HFFc6 (cell line): ENCODE measurements around the gene PCYT1A. TPM values are rescaled to one million over a fixed set of nuclear protein-coding genes. Genes with fewer than 3 reads are reported as not detected.
"Not testable (repeated sequence)": the region's sequence is repeated elsewhere in the genome, so short reads cannot be mapped to it uniquely, and the experiment has no call there.

Experiments
- DNase-seq: peaks from one replicate; pipeline ENCODE4 v3.0.0-alpha.2; 2018
- H3K27ac Mint-ChIP-seq: 2 replicates; pipeline ENCODE4 v1.8.0; 2020; ENCODE audit warnings: mild to moderate bottlenecking, mixed read lengths
- H3K27me3 Mint-ChIP-seq: 2 replicates; pipeline ENCODE4 v1.8.0; 2021; ENCODE audit warnings: mild to moderate bottlenecking, moderate library complexity, mixed read lengths; ENCODE audit not compliant: insufficient read depth
- H3K36me3 Mint-ChIP-seq: 2 replicates; pipeline ENCODE4 v1.8.0; 2021; ENCODE audit warnings: low read depth, mixed read lengths
- H3K4me1 Mint-ChIP-seq: 2 replicates; pipeline ENCODE4 v1.8.0; 2020; ENCODE audit warnings: low read depth, mixed read lengths
- H3K4me3 Mint-ChIP-seq: 2 replicates; pipeline ENCODE4 v1.8.0; 2020; ENCODE audit warnings: mild to moderate bottlenecking, moderate library complexity, mixed read lengths
- H3K9me3 Mint-ChIP-seq: 2 replicates; pipeline ENCODE4 v1.8.0; 2020; ENCODE audit warnings: mild to moderate bottlenecking, mixed read lengths
- CTCF ChIP-seq: fragments of 200-600 bp; sonication (generic); IDR thresholded peaks from 2 replicates; pipeline ENCODE4 v1.5.0; 2021; ENCODE audit warnings: antibody characterized with exemption, mild to moderate bottlenecking
- total RNA-seq, 6 experiments: library from RNA; stranded (reverse); fragmentation: NEBNext Ultra II Directional; extraction: Animal tissue kit (Norgen Biotek cat#: 25700); gene quantifications; 2 replicates in 1 of 6; 3 replicates in 5 of 6; pipeline ENCODE4 v1.2.3, GENCODE V29; 2021

The PCYT1A gene
- total RNA-seq, 6 experiments from 2014 or later = 77.2 to 83.0 (median 81.2) TPM

- peaks cover 21% of the 10 kb centered on the region for H3K27me3 Mint-ChIP-seq
- TF ChIP-seq CTCF = no peak
- peaks cover 11% of the 10 kb centered on the region for H3K4me1 Mint-ChIP-seq
- no peak overlapping the region for H3K27ac Mint-ChIP-seq
- H3K36me3 Mint-ChIP-seq = no peaks in the 10 kb centered on the region
- no peak for DNase-seq
- no peak overlapping the region for H3K4me3 Mint-ChIP-seq
- H3K9me3 Mint-ChIP-seq = no peaks in the 10 kb centered on the region
Measured at GRCh38 chr3:196215493-196216020, 72.0 kb downstream of the PCYT1A start.

- no peak for DNase-seq
- Mint-ChIP-seq H3K4me1 (peaks cover 11% of the 10 kb centered on the region), H3K9me3 (no peaks in the 10 kb centered on the region), H3K27ac (no peak overlapping the region), H3K36me3 (no peaks in the 10 kb centered on the region), H3K27me3 (peaks cover 27% of the 10 kb centered on the region), H3K4me3 (no peak overlapping the region)
- TF ChIP-seq CTCF = no peak
Measured at GRCh38 chr3:196214783-196215441, 72.6 kb downstream of the PCYT1A start.

- no peak within 1 kb of the TSS for H3K4me3 Mint-ChIP-seq
- H3K27me3 Mint-ChIP-seq = peaks cover 32% of the 10 kb centered on the region
- H3K4me1 Mint-ChIP-seq = no peaks in the 10 kb centered on the region
- no peaks in the 10 kb centered on the region for H3K36me3 Mint-ChIP-seq
- no peak for DNase-seq
- no peak for TF ChIP-seq CTCF
- H3K9me3 Mint-ChIP-seq = no peaks in the 10 kb centered on the region
- H3K27ac Mint-ChIP-seq = no peak within 1 kb of the TSS
Measured at GRCh38 chr3:196210673-196211556, 76.6 kb downstream of the PCYT1A start, which contains the start of gene ZDHHC19. ZDHHC19 (minus strand) TSS chr3:196211400; CDS start chr3:196211315, 85 bp downstream.

- not testable (repeated sequence) for H3K36me3 Mint-ChIP-seq, DNase-seq, H3K9me3 Mint-ChIP-seq, H3K4me1 Mint-ChIP-seq, H3K27ac Mint-ChIP-seq, H3K4me3 Mint-ChIP-seq
- H3K27me3 Mint-ChIP-seq = peaks cover 28% of the 10 kb centered on the region
Measured at GRCh38 chr3:196209944-196210672, 77.4 kb downstream of the PCYT1A start.

GRCh38 chr3:196208942-196209695, 78.4 kb downstream of the PCYT1A start:
- H3K27ac Mint-ChIP-seq = no peak overlapping the region
- H3K27me3 Mint-ChIP-seq = peaks cover 37% of the 10 kb centered on the region
- no peak for TF ChIP-seq CTCF
- no peak overlapping the region for H3K4me3 Mint-ChIP-seq
- no peaks in the 10 kb centered on the region for H3K4me1 Mint-ChIP-seq
- no peak for DNase-seq
- H3K9me3 Mint-ChIP-seq = peaks cover 4% of the 10 kb centered on the region; the same call in 1 of the 2 replicates
- H3K36me3 Mint-ChIP-seq = no peaks in the 10 kb centered on the region
